CD4-positive, alpha-beta T cell treated with Interleukin-17A for 1 hour (primary cell): ENCODE measurements around the gene RAB5IF.
A peak's percentile ranks its signal among the peaks of the same experiment; 100 is the strongest.
"Not testable (repeated sequence)": the region's sequence is repeated elsewhere in the genome, so short reads cannot be mapped to it uniquely, and the experiment has no call there.

Source experiments
- DNase-seq: peaks from one replicate; pipeline ENCODE4 v3.0.0-alpha.2; 2020

Gene RAB5IF

GRCh38 chr20:36631646-36632045 is 26.1 kb downstream of the RAB5IF start:
- no peak for DNase-seq

DNA sequence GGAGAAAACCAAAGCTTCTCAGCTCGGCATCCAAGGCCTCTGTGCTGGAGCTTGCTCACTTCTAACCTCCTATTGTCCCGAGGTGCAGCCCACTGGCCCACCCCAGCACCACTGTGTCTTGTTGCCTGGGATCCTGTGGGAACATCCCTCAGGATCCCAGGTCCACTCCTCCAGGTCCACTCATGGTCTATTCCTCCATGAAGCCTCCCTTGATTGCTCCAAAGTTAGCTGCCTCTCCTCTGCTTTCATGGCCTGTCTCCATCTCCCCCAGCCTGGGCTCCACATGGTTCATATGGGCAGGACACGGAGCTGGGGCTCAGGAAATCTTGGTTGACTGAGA is 26.5 kb downstream of the RAB5IF start:
- no peak for DNase-seq

DNA sequence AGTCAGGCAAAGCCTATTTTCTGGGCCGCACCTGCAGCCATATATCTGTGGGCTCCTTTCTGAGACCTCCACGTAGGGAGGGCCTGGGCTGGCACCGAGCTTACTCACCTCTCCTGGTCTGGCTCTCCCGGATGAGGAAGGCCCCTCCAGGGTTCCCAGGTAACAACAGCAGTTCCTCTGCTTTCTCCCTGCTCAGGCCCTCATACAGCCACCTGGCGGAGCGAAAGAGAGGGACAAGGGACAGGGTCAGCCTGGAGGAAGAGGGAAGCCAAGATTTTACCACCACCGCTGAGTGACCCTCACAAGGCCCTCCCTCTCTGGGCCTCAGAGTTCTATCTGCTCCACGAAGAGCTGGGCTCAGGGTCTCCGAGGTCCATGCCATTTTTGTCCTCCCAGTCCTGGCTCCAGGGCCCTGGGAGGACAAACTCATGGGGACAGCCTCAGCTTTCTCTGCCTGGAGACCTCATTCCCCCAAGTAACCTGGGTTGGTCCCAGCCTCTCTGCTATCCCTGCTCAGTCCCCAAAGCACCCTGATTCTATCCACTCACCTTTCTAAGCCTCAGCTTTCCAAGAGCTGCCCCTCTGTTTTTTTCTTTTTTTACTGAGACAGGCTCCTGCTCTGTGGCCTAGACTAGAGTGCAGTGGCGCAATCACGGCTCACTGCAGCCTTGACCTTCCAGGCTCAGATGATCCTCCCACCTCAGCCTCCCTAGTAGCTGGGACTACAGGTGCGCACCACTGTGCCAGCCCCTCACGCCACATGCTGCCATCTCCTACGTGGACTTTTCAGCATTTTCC is 27.1 kb downstream of the RAB5IF start:
- no peak for DNase-seq

DNA sequence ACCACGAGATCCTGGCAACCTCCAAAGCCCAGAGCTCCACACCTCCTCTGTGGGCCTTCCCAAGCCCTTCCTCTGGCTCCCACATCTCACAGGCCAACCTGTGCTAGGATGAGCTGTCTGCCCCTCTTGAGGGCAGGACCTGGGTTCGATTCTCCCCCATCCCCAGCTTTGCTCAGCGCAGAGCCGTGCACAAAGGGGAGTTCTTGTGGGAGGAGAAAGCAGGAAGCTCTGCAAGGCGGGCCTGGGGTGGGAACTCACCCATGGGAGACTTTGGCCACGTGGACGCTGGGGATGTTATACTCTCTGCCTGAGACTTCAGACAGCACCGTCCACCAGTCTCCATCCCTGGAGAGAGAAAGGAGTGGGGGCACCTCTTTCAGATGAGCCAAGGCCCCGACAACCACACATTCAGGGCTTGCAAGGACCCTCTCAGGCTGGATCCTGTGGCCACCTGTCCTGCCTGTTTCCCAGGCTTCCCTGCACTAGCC is 27.8 kb downstream of the RAB5IF start:
- no peak for DNase-seq

GRCh38 chr20:36634342-36634741 is 28.8 kb downstream of the RAB5IF start:
- DNase-seq = no peak

- DNase-seq = not testable (repeated sequence)
Measured at GRCh38 chr20:36638876-36639400, 33.4 kb downstream of the RAB5IF start.

- DNase-seq = no peak
Measured at GRCh38 chr20:36641506-36641843, 35.9 kb downstream of the RAB5IF start.

- DNase-seq = no peak
Measured at GRCh38 chr20:36642136-36642535, 36.6 kb downstream of the RAB5IF start.

GRCh38 chr20:36644032-36644705 is 38.6 kb downstream of the RAB5IF start:
- peak; percentile 73 for DNase-seq

GRCh38 chr20:36644706-36645095 is 39.1 kb downstream of the RAB5IF start:
- DNase-seq = no peak

DNA sequence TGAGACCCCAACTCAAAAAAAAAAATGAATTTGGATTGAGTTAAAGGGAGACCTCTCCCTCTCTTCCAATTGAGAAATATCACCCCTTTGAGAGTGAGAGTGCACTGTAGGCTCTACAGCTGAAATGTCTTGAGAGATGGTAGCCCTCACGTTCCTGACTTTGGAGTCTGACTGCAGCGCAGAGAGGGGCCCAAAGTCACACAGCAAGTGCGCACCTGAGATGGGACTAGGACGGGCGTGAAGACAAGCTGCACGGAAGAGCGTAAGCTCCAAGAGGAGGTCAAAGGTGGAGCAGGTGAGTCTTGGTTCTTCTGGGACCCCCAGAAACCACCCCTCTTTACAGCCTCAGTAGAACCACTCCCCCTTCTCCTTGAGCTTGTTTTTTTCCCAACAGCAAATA is 39.8 kb downstream of the RAB5IF start:
- DNase-seq = no peak

- peak; percentile 72 for DNase-seq
Measured at GRCh38 chr20:36645998-36646397, 40.4 kb downstream of the RAB5IF start, which contains the start of gene SLA2. SLA2 (minus strand) TSS chr20:36646196; CDS start chr20:36641335, 4,861 bp downstream.

- no peak for DNase-seq
Measured at GRCh38 chr20:36646678-36647077, 41.1 kb downstream of the RAB5IF start.

GRCh38 chr20:36647196-36648121 is 41.9 kb downstream of the RAB5IF start:
- DNase-seq = no peak

- DNase-seq = no peak
Measured at GRCh38 chr20:36653456-36653855, 47.9 kb downstream of the RAB5IF start.

GRCh38 chr20:36654506-36654905 is 48.9 kb downstream of the RAB5IF start:
- DNase-seq = no peak

DNA sequence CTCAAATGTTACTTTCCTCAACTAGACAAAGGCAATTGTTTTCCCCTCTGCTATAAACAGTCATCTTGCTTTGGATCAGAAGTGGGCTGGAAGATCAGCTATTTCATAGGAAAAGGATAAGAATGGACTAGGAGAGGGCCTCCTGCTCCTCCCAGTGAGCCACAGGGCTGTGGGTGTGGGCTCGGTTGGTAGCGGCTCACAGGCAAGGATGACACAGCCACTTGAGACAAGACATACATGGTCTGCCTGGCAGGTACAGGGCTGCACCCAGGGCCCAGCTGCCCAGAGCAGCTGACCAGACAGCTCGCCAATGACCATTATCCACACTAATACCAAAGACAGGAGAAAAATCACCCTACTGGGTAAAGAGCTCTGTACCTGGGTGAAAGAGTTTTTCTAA is 49.4 kb downstream of the RAB5IF start:
- DNase-seq = no peak

GRCh38 chr20:36656733-36657132 is 51.2 kb downstream of the RAB5IF start:
- DNase-seq = no peak

DNA sequence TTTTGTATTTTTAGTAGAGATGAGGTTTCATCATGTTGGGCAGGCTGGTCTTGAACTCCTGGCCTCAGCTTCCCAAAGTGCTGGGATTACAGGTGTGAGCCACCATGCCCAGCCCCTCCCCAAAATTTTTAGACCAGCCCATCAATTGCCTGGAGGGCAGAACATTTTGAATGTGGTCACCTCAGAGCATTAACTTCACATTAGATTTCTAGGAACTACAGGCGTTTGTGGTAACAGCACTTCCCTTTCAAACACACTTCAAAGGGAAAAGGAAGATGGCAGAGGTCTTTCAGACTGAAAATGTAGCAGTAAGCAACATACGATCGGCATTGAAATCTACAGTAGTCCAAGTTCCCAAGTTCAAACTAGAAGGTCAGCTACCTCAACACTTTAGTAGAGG is 52.7 kb downstream of the RAB5IF start:
- peak; percentile 57 for DNase-seq
